ENCODE data around the gene MYBPC2. TPM values are rescaled to one million over a fixed set of nuclear protein-coding genes. Genes with fewer than 3 reads are reported as not detected.
A peak's percentile ranks its signal among the peaks of the same experiment; 100 is the strongest.

Gene MYBPC2
- polyA plus RNA-seq, 1 donor = 0.37 TPM

- H3K4me1 ChIP-seq (ENCODE audit: control insufficient read depth, insufficient read depth, low read length) = peaks cover 4% of the 10 kb centered on the region
- peaks cover 3% of the 10 kb centered on the region for H3K27me3 ChIP-seq (ENCODE audit: control insufficient read depth, insufficient read depth, low read length)
- no peak overlapping the region for H3K4me3 ChIP-seq (ENCODE audit: low read length)
- DNase-seq = no peak
- no peak overlapping the region for H3K27ac ChIP-seq (ENCODE audit: low read length)
- H3K9me3 ChIP-seq (ENCODE audit: control insufficient read depth, low read depth, low read length) = peaks cover 20% of the 10 kb centered on the region
- no CpG with 5 or more reads among the region's 16 CpGs for WGBS (ENCODE audit: insufficient coverage, low lambda C conversion rate)
- H3K36me3 ChIP-seq (ENCODE audit: control insufficient read depth, insufficient read depth, low read length) = peaks cover 54% of the 10 kb centered on the region
These were observed 49.7 kb downstream of the MYBPC2 start for GRCh38 chr19:50482271-50482855.

- Histone ChIP-seq H3K4me3 (ENCODE audit: low read length) (no peak overlapping the region), H3K27me3 (ENCODE audit: control insufficient read depth, insufficient read depth, low read length) (peaks cover 7% of the 10 kb centered on the region), H3K27ac (ENCODE audit: low read length) (no peak overlapping the region), H3K36me3 (ENCODE audit: control insufficient read depth, insufficient read depth, low read length) (peaks cover 53% of the 10 kb centered on the region), H3K4me1 (ENCODE audit: control insufficient read depth, insufficient read depth, low read length) (no peaks in the 10 kb centered on the region), H3K9me3 (ENCODE audit: control insufficient read depth, low read depth, low read length) (peaks cover 17% of the 10 kb centered on the region)
- WGBS (ENCODE audit: insufficient coverage, low lambda C conversion rate) = no CpG with 5 or more reads among the region's 10 CpGs
- no peak for DNase-seq
These were observed 50.2 kb downstream of the MYBPC2 start for GRCh38 chr19:50482916-50483315.

- no peak for DNase-seq
- no CpG with 5 or more reads among the region's 10 CpGs for WGBS (ENCODE audit: insufficient coverage, low lambda C conversion rate)
These were observed 52.7 kb downstream of the MYBPC2 start for GRCh38 chr19:50485284-50485955.

GRCh38 chr19:50486823-50487515 is 54.3 kb downstream of the MYBPC2 start:
- no peak for DNase-seq
- Histone ChIP-seq H3K4me1 (ENCODE audit: control insufficient read depth, insufficient read depth, low read length) (peaks cover 1% of the 10 kb centered on the region), H3K27ac (ENCODE audit: low read length) (no peak overlapping the region), H3K9me3 (ENCODE audit: control insufficient read depth, low read depth, low read length) (peaks cover 8% of the 10 kb centered on the region), H3K36me3 (ENCODE audit: control insufficient read depth, insufficient read depth, low read length) (peaks cover 13% of the 10 kb centered on the region), H3K27me3 (ENCODE audit: control insufficient read depth, insufficient read depth, low read length) (peaks cover 20% of the 10 kb centered on the region), H3K4me3 (ENCODE audit: low read length) (no peak overlapping the region)
- WGBS (ENCODE audit: insufficient coverage, low lambda C conversion rate) = no CpG with 5 or more reads among the region's 18 CpGs

More at GRCh38 chr19:50485284-50485955, 52.7 kb downstream of the MYBPC2 start:
- Histone ChIP-seq H3K9me3 (ENCODE audit: control insufficient read depth, low read depth, low read length) (peaks cover 6% of the 10 kb centered on the region), H3K36me3 (ENCODE audit: control insufficient read depth, insufficient read depth, low read length) (peaks cover 29% of the 10 kb centered on the region), H3K27ac (ENCODE audit: low read length) (no peak overlapping the region), H3K27me3 (ENCODE audit: control insufficient read depth, insufficient read depth, low read length) (peaks cover 20% of the 10 kb centered on the region), H3K4me1 (ENCODE audit: control insufficient read depth, insufficient read depth, low read length) (no peaks in the 10 kb centered on the region), H3K4me3 (ENCODE audit: low read length) (no peak overlapping the region)

GRCh38 chr19:50488389-50489194 is 55.9 kb downstream of the MYBPC2 start:
- 50% methylated on average over 7 of the region's 13 CpGs for whole genome bisulfite sequencing (ENCODE audit: insufficient coverage, low lambda C conversion rate)
- H3K27me3 ChIP-seq (ENCODE audit: control insufficient read depth, insufficient read depth, low read length) = peaks cover 20% of the 10 kb centered on the region

GRCh38 chr19:50489461-50490011 is 56.8 kb downstream of the MYBPC2 start:
- DNase-seq = no peak
- WGBS (ENCODE audit: insufficient coverage, low lambda C conversion rate) = 20% methylated on average over 1 of the region's 24 CpGs
- peaks cover 20% of the 10 kb centered on the region for H3K27me3 ChIP-seq (ENCODE audit: control insufficient read depth, insufficient read depth, low read length)
- peaks cover 6% of the 10 kb centered on the region for H3K4me1 ChIP-seq (ENCODE audit: control insufficient read depth, insufficient read depth, low read length)
- peaks cover 8% of the 10 kb centered on the region for H3K9me3 ChIP-seq (ENCODE audit: control insufficient read depth, low read depth, low read length)
- no peak overlapping the region for H3K4me3 ChIP-seq (ENCODE audit: low read length)
- no peak overlapping the region for H3K27ac ChIP-seq (ENCODE audit: low read length)
- no peaks in the 10 kb centered on the region for H3K36me3 ChIP-seq (ENCODE audit: control insufficient read depth, insufficient read depth, low read length)

More at GRCh38 chr19:50488389-50489194, 55.9 kb downstream of the MYBPC2 start:
- no peak for DNase-seq
- Histone ChIP-seq H3K36me3 (ENCODE audit: control insufficient read depth, insufficient read depth, low read length) (no peaks in the 10 kb centered on the region), H3K27ac (ENCODE audit: low read length) (no peak overlapping the region), H3K4me1 (ENCODE audit: control insufficient read depth, insufficient read depth, low read length) (peaks cover 6% of the 10 kb centered on the region), H3K9me3 (ENCODE audit: control insufficient read depth, low read depth, low read length) (peaks cover 8% of the 10 kb centered on the region), H3K4me3 (ENCODE audit: low read length) (no peak overlapping the region)

- Histone ChIP-seq H3K4me3 (ENCODE audit: low read length) (no peak overlapping the region), H3K9me3 (ENCODE audit: control insufficient read depth, low read depth, low read length) (peaks cover 8% of the 10 kb centered on the region), H3K27ac (ENCODE audit: low read length) (no peak overlapping the region), H3K27me3 (ENCODE audit: control insufficient read depth, insufficient read depth, low read length) (peaks cover 20% of the 10 kb centered on the region), H3K4me1 (ENCODE audit: control insufficient read depth, insufficient read depth, low read length) (peaks cover 6% of the 10 kb centered on the region), H3K36me3 (ENCODE audit: control insufficient read depth, insufficient read depth, low read length) (no peaks in the 10 kb centered on the region)
- DNase-seq = no peak
- no CpG with 5 or more reads among the region's 18 CpGs for WGBS (ENCODE audit: insufficient coverage, low lambda C conversion rate)
These were observed 57.7 kb downstream of the MYBPC2 start for GRCh38 chr19:50490411-50490811.

GRCh38 chr19:50490991-50491472 is 58.3 kb downstream of the MYBPC2 start:
- H3K36me3 ChIP-seq (ENCODE audit: control insufficient read depth, insufficient read depth, low read length) = no peaks in the 10 kb centered on the region
- no CpG with 5 or more reads among the region's 26 CpGs for WGBS (ENCODE audit: insufficient coverage, low lambda C conversion rate)
- H3K4me3 ChIP-seq (ENCODE audit: low read length) = no peak overlapping the region
- no peak overlapping the region for H3K27ac ChIP-seq (ENCODE audit: low read length)
- peaks cover 8% of the 10 kb centered on the region for H3K9me3 ChIP-seq (ENCODE audit: control insufficient read depth, low read depth, low read length)
- no peak for DNase-seq
- H3K27me3 ChIP-seq (ENCODE audit: control insufficient read depth, insufficient read depth, low read length) = peaks cover 20% of the 10 kb centered on the region
- peaks cover 6% of the 10 kb centered on the region for H3K4me1 ChIP-seq (ENCODE audit: control insufficient read depth, insufficient read depth, low read length)

GRCh38 chr19:50492303-50493052 is 59.8 kb downstream of the MYBPC2 start:
- H3K27me3 ChIP-seq (ENCODE audit: control insufficient read depth, insufficient read depth, low read length) = peaks cover 28% of the 10 kb centered on the region
- DNase-seq = peak; percentile 33 to 79

More at GRCh38 chr19:50492303-50493052, 59.8 kb downstream of the MYBPC2 start:
- 0% methylated on average over 1 of the region's 12 CpGs for WGBS (ENCODE audit: insufficient coverage, low lambda C conversion rate)
- H3K4me3 ChIP-seq (ENCODE audit: low read length) = no peak overlapping the region
- no peaks in the 10 kb centered on the region for H3K36me3 ChIP-seq (ENCODE audit: control insufficient read depth, insufficient read depth, low read length)
- H3K27ac ChIP-seq (ENCODE audit: low read length) = no peak overlapping the region
- peaks cover 6% of the 10 kb centered on the region for H3K4me1 ChIP-seq (ENCODE audit: control insufficient read depth, insufficient read depth, low read length)
- peaks cover 3% of the 10 kb centered on the region for H3K9me3 ChIP-seq (ENCODE audit: control insufficient read depth, low read depth, low read length)
